ENCODE results near the gene DLX5. TPM values are rescaled to one million over a fixed set of nuclear protein-coding genes. Genes with fewer than 3 reads are reported as not detected.
A peak's percentile ranks its signal among the peaks of the same experiment; 100 is the strongest.

DLX5 gene
- total RNA-seq, 1 donor: 2.5 TPM

DNA sequence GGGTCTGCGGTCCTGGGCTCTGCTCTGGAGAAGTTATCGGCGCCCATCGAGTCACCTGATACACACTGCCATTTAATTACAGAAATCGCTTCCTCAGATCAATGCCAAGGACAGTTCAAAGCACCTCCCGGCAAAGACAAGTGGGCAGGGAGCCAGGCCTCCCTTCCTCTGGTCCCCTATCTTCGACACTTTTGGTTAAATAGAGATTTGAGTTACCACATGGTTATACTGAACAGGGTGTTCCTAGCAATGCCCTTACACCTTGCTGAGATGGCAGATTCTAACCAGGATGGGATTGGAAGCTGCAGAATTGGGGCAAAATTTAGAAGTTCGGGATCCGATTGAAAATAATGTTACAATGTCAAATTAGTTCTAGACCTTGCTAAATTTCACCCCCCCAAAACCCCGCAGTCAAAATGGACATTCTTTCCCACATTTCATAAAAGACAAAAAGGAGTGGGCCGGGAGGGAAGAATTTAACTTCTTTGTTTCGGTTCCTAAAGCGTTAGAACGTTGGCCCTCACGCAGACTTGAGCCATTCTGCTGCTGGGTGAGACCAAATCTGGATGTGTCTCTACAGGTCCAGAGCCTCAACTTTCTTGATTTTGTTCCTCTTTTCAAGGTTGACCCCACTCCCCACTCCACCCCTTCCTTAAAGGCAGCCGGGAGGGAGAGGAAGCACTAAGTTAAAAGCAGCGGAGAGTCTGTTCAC lies 2.2 kb upstream of the DLX5 start:
- Histone ChIP-seq H2AFZ (ENCODE audit: low read length) (peak overlapping the region; percentile 89), H3K27ac (ENCODE audit: low read depth, low read length) (peak overlapping the region; percentile 40), H3K9me3 (ENCODE audit: low read depth, low read length) (no peaks in the 10 kb centered on the region), H3K27me3 (ENCODE audit: insufficient read depth, low read length) (peaks cover 2% of the 10 kb centered on the region), H4K20me1 (ENCODE audit: insufficient read depth, low read length) (no peaks in the 10 kb centered on the region), H3K4me3 (ENCODE audit: insufficient read depth, low read length) (peak overlapping the region; percentile 69), H3K4me1 (ENCODE audit: insufficient read depth, low read length) (peaks cover 17% of the 10 kb centered on the region), H3K4me2 (ENCODE audit: insufficient read depth, low read length) (peak overlapping the region; percentile 91), H3K79me2 (ENCODE audit: insufficient read depth, low read length) (peaks cover 21% of the 10 kb centered on the region), H3K36me3 (ENCODE audit: insufficient read depth, low read length) (no peaks in the 10 kb centered on the region)
- DNase-seq (ENCODE audit: insufficient read length, low spot score, missing footprints): no peak
- TF ChIP-seq, protein P1, sequence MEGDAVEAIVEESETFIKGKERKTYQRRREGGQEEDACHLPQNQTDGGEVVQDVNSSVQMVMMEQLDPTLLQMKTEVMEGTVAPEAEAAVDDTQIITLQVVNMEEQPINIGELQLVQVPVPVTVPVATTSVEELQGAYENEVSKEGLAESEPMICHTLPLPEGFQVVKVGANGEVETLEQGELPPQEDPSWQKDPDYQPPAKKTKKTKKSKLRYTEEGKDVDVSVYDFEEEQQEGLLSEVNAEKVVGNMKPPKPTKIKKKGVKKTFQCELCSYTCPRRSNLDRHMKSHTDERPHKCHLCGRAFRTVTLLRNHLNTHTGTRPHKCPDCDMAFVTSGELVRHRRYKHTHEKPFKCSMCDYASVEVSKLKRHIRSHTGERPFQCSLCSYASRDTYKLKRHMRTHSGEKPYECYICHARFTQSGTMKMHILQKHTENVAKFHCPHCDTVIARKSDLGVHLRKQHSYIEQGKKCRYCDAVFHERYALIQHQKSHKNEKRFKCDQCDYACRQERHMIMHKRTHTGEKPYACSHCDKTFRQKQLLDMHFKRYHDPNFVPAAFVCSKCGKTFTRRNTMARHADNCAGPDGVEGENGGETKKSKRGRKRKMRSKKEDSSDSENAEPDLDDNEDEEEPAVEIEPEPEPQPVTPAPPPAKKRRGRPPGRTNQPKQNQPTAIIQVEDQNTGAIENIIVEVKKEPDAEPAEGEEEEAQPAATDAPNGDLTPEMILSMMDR (IDR thresholded peaks at IDR 0.05; ENCODE audit: extremely low read depth, low read depth, low read length): no peak

DNA sequence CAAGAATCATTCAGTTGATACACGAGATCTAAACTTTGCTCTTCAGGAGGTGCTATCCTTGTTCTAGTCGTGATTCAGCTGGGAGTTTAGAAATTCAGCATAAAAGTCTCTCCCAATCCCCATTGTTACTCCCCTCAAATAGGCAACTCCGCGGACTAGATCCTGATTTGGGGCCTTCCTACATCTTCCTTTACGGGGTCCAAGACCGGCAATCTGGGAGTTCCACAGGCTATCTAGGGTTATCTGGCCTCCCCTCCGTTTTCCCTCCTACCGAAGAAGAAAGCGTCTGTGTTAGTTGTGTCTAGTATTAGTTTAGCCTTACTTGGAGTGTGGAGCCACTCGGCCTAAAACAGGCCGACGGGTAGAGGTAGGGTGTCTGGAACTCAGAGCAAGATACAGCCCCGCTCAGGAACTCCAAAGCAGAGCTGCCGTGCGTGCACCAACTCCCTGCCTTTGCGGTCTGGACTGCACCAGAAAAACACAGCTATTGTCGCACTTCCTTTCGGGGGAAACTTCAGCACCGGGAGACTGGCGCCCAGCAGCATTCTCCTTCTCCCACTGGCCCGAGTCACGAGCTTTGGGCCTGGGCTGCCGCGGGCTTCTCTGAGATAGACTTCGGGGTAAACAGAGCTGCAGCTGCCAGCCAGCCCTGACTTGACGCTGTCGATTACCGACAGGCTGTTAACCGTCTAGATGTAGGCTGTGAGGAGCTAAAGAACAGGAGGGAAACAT lies 1.5 kb upstream of the DLX5 start:
- TF ChIP-seq, protein P1 (IDR thresholded peaks at IDR 0.05; ENCODE audit: extremely low read depth, low read depth, low read length): no peak
- Histone ChIP-seq H3K36me3 (ENCODE audit: insufficient read depth, low read length) (no peaks in the 10 kb centered on the region), H3K4me1 (ENCODE audit: insufficient read depth, low read length) (peaks cover 17% of the 10 kb centered on the region), H4K20me1 (ENCODE audit: insufficient read depth, low read length) (no peaks in the 10 kb centered on the region), H3K27me3 (ENCODE audit: insufficient read depth, low read length) (peaks cover 2% of the 10 kb centered on the region), H3K27ac (ENCODE audit: low read depth, low read length) (no peak overlapping the region), H3K4me2 (ENCODE audit: insufficient read depth, low read length) (peak overlapping the region; percentile 91), H2AFZ (ENCODE audit: low read length) (no peak overlapping the region), H3K79me2 (ENCODE audit: insufficient read depth, low read length) (peaks cover 21% of the 10 kb centered on the region), H3K4me3 (ENCODE audit: insufficient read depth, low read length) (no peak overlapping the region), H3K9me3 (ENCODE audit: low read depth, low read length) (no peaks in the 10 kb centered on the region)
- DNase-seq (ENCODE audit: insufficient read length, low spot score, missing footprints): no peak

DNA sequence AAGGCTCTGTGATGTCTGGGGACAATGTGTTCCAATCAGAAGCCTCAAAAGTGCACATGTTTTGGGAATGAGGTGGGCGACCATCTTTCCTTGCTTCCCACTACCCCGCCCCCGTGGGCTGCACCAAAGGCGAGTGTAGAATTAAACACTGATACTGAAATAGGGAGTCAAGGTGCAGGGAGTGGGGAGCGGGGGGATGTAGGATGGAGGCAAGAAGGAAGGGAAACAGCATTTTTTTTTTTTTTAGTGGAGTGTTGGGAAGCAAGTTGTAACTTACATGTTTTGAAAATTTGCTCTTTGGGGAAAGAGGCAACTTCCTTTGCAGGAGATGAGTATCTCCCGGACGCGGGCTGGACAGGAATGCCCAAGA lies 484 bp upstream of the DLX5 start:
- Histone ChIP-seq H4K20me1 (ENCODE audit: insufficient read depth, low read length) (no peaks in the 10 kb centered on the region), H3K4me3 (ENCODE audit: insufficient read depth, low read length) (peak overlapping the region; percentile 95), H3K36me3 (ENCODE audit: insufficient read depth, low read length) (peaks cover 3% of the 10 kb centered on the region), H2AFZ (ENCODE audit: low read length) (peak overlapping the region; percentile 91), H3K27me3 (ENCODE audit: insufficient read depth, low read length) (no peaks in the 10 kb centered on the region), H3K4me2 (ENCODE audit: insufficient read depth, low read length) (peak overlapping the region; percentile 95), H3K27ac (ENCODE audit: low read depth, low read length) (no peak overlapping the region), H3K4me1 (ENCODE audit: insufficient read depth, low read length) (peaks cover 20% of the 10 kb centered on the region), H3K9me3 (ENCODE audit: low read depth, low read length) (no peaks in the 10 kb centered on the region), H3K79me2 (ENCODE audit: insufficient read depth, low read length) (peaks cover 25% of the 10 kb centered on the region)
- TF ChIP-seq, protein P1 (IDR thresholded peaks at IDR 0.05; ENCODE audit: extremely low read depth, low read depth, low read length): no peak
- no peak for DNase-seq (ENCODE audit: insufficient read length, low spot score, missing footprints)

Data from osteoblast (primary cell).